GM10847 (cell line): ENCODE results near the gene CLK3.

ENCODE experiments used
- POLR2A ChIP-seq: IDR thresholded peaks from 2 replicates; pipeline ENCODE4 v1.6.1; 2011; ENCODE audit not compliant: insufficient read length; ENCODE audit errors: extremely low read depth

Gene CLK3

GRCh38 chr15:74643665-74644204 lies 28.1 kb downstream of the CLK3 start:
- no peak for TF ChIP-seq POLR2A

- TF ChIP-seq POLR2A: no peak
Measured at GRCh38 chr15:74646480-74646879, 30.8 kb downstream of the CLK3 start.

DNA sequence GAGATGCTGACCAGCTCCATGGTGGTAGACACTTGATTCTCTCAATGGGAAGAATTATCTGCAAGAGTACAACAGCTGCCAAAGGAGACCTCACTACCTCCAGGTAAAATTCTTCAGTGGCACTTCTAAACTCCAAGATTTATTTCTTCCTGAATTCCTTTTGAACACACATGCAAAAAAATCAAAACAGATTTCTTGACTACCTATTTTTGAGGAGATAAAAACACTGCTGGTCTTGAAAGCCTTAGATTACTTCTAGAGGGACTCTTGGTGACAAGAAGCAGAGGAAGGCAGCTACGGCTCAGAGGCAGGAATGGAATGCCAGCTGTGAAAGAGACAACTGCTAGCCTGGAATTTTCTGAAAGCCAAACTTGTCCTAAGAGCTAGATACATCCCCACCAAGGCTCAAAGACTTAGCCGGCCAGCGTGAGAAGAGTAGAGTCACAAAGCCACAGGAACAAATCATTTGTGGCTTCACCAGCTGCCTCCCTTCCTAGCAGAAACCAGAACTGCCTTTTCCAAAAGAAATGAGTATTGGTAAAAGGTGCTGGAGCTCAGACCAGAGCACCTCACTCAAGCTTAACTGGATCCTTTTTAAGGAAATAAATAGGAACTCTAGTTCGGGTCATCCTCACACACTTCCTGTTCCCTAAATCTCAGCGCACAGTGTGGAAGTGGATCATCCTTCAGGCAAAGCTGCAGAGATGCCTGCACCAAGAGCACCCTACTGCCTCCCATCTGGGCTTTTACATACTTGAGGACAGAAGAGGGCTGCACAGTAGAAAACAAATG lies 32.6 kb downstream of the CLK3 start:
- no peak for TF ChIP-seq POLR2A

- no peak for TF ChIP-seq POLR2A
Measured at GRCh38 chr15:74651242-74651741, 35.7 kb downstream of the CLK3 start.

- TF ChIP-seq POLR2A: no peak
Measured at GRCh38 chr15:74653426-74654102, 37.9 kb downstream of the CLK3 start.

GRCh38 chr15:74655424-74655823 lies 39.8 kb downstream of the CLK3 start:
- TF ChIP-seq POLR2A: no peak

GRCh38 chr15:74656935-74657535 lies 41.4 kb downstream of the CLK3 start:
- TF ChIP-seq POLR2A: no peak

GRCh38 chr15:74657846-74658245 lies 42.2 kb downstream of the CLK3 start:
- TF ChIP-seq POLR2A: no peak

DNA sequence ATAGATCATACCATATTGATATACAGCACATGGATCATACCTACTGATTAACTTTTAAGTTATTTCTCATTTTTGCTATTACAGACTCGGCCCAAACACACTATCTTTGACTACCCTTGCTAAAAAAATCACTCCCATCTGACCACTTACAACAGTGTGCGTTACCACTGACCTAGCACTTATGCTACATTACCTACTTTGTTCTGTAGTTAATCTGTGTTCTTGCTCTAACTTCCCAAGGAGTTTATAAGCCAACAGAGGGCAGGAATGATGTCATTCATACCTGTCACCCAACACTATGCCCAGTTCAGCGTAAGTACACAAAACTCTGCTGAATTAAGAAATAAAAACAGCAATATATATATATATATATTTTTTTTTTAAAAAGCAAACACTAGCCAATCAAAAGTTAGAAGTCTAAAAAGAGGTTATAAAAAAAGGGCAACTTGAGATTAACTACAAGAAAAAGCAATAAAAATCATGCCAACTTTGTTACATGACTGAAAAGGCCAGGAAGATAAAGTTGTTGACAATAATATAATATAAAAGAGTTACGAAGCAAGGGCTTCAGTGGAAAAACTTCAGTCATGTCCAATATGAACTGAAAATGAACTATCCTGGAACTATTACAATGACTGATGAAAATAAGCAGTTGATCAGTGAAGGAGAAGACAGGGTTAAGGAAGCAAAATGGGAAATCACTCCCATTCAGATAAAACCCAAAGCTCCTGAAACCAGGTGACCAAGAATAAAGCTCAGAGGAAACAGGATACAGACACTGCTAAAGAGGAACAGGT lies 46.6 kb downstream of the CLK3 start:
- no peak for TF ChIP-seq POLR2A

DNA sequence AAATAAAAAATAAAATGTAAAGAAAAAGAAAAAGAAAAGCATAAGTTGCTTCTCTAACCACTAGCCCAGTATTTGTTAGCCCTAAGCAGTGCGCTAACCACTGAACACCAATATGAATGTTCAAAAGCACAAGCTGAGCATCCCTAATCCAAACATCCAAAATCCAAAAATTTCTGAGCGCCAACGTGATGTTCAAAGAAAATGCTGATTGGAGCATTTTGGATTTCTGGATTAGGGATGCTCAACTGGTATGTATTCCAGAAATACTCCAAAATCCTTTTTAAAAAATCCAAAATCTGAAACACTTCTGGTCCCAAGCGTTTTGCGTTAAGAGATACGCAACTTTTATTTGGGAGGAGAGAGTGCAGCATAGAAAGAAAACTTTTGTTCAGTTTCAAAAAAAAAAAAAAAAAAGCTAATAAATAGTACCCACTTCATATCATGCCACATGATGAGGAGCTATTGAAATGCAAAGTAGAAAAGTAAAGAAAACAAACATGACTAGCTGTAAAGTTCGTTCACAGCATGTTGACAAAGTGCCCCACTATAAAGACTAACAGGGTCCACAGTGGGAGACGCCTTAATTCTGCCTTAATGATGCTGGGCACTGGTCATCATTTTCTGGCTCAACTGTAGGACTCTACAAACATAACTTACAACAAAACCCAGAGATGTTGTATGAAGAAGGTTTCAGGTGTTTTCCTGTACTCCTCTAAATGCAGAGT lies 47.8 kb downstream of the CLK3 start:
- no peak for TF ChIP-seq POLR2A

GRCh38 chr15:74664028-74664616 lies 48.5 kb downstream of the CLK3 start:
- TF ChIP-seq POLR2A: no peak

- TF ChIP-seq POLR2A: no peak
Measured at GRCh38 chr15:74664670-74665069, 49.0 kb downstream of the CLK3 start.

- TF ChIP-seq POLR2A: no peak
Measured at GRCh38 chr15:74667975-74668374, 52.3 kb downstream of the CLK3 start.

DNA sequence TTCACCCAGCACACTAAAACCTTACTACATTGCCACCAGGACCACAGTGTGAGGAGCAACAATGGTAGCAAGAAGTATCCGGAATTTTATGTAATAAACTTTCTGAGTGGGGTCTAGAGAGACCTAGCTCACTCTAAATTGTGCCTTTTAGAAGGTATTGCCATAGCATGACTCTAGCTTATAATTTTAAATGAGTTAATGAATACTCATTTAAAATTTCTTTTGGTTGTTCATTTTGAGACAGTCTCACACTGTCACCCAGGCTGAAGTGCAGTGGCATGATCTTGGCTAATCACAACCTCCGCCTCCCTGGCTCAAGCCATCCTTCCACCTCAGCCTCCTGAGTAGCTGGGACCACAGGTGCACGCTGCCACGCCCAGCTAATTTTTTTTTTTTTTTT lies 54.0 kb downstream of the CLK3 start:
- TF ChIP-seq POLR2A: no peak
